NCI-H748 (cell line): ENCODE data around the gene PARD6G.
"Not testable (repeated sequence)": the region's sequence is repeated elsewhere in the genome, so short reads cannot be mapped to it uniquely, and the experiment has no call there.

Experiments used
- DNase-seq: peaks from one replicate; lab custom pipeline; 2025; ENCODE audit not compliant: unreplicated experiment; lab: John Stamatoyannopoulos, UW

The PARD6G gene

GRCh38 chr18:80247393-80247841 lies at the start of gene PARD6G:
TSS of gene PARD6G (minus strand) at chr18:80247514. CDS start at chr18:80247348, 166 bp downstream.
- peak; percentile 91 for DNase-seq

- DNase-seq = not testable (repeated sequence)
These were observed 15.1 kb upstream of the PARD6G start for GRCh38 chr18:80262241-80263033.

- DNase-seq = no peak
These were observed 12.3 kb upstream of the PARD6G start for GRCh38 chr18:80259610-80260009.

- DNase-seq = no peak
These were observed 11.3 kb upstream of the PARD6G start for GRCh38 chr18:80258640-80259039.

- not testable (repeated sequence) for DNase-seq
These were observed 10.5 kb upstream of the PARD6G start for GRCh38 chr18:80257579-80258543.

GRCh38 chr18:80254971-80255500 lies 7.7 kb upstream of the PARD6G start:
- no peak for DNase-seq

- DNase-seq = no peak
These were observed 6.7 kb upstream of the PARD6G start for GRCh38 chr18:80253871-80254492.

GRCh38 chr18:80253236-80253635 lies 5.9 kb upstream of the PARD6G start:
- DNase-seq = no peak

- no peak for DNase-seq
These were observed 4.8 kb upstream of the PARD6G start for GRCh38 chr18:80252136-80252535.

- no peak for DNase-seq
These were observed 4.4 kb upstream of the PARD6G start for GRCh38 chr18:80251700-80252099.

- no peak for DNase-seq
These were observed 3.5 kb upstream of the PARD6G start for GRCh38 chr18:80250740-80251364.

GRCh38 chr18:80249217-80250093 lies 2.1 kb upstream of the PARD6G start:
- DNase-seq = no peak

- peak; percentile 84 for DNase-seq
These were observed 595 bp downstream of the PARD6G start for GRCh38 chr18:80246445-80247392.

- DNase-seq = no peak
These were observed 1.4 kb downstream of the PARD6G start for GRCh38 chr18:80245781-80246444.

GRCh38 chr18:80244956-80245730 lies 2.2 kb downstream of the PARD6G start:
- DNase-seq = peak; percentile 29

GRCh38 chr18:80244167-80244566 lies 3.1 kb downstream of the PARD6G start:
- DNase-seq = no peak

- DNase-seq = no peak
These were observed 4.1 kb downstream of the PARD6G start for GRCh38 chr18:80243204-80243603.
